PFSK-1 (cell line): ENCODE measurements around the gene PTCHD1.

Experiments
- FOXP2 ChIP-seq: optimal IDR thresholded peaks from 2 replicates; pipeline ENCODE3; 2011; ENCODE audit warnings: borderline replicate concordance, control low read depth, inconsistent platforms; ENCODE audit not compliant: insufficient read depth; ENCODE audit errors: extremely low read length, extremely low read depth
- POLR2AphosphoS5 ChIP-seq: IDR thresholded peaks from 2 replicates; pipeline ENCODE4 v1.6.1; 2012; ENCODE audit warnings: low read depth, mild to moderate bottlenecking, control low read depth, low read length, moderate library complexity
- REST ChIP-seq, 2 experiments: IDR thresholded peaks; 2 replicates each; pipeline versions ENCODE4 v1.6.1 to v1.8.0; 2011 to 2012; ENCODE audit warnings: low read depth in 2 of 2, low read length in 2 of 2, control low read depth in 1 of 2, inconsistent platforms in 1 of 2, mild to moderate bottlenecking in 1 of 2, moderate library complexity in 1 of 2; ENCODE audit not compliant: insufficient read depth in 1 of 2
- SIN3A ChIP-seq: IDR thresholded peaks from 2 replicates; pipeline ENCODE4 v1.6.1; 2012; ENCODE audit warnings: mild to moderate bottlenecking, low read length, moderate library complexity, borderline replicate concordance; ENCODE audit not compliant: insufficient read depth
- TAF1 ChIP-seq: IDR thresholded peaks from 2 replicates; pipeline ENCODE4 v1.6.1; 2012; ENCODE audit warnings: low read length, control low read depth, borderline replicate concordance; ENCODE audit not compliant: insufficient read depth

The PTCHD1 gene

GRCh38 chrX:23386726-23387125, 52.1 kb downstream of the PTCHD1 start:
- TF ChIP-seq POLR2AphosphoS5 (no peak), REST (IDR thresholded peaks at IDR 0.05; ENCODE audit: insufficient read depth in 1 of 2, low read depth in 2 of 2, low read length in 2 of 2) (no peak), TAF1 (no peak), SIN3A (no peak), FOXP2 (no peak)

DNA sequence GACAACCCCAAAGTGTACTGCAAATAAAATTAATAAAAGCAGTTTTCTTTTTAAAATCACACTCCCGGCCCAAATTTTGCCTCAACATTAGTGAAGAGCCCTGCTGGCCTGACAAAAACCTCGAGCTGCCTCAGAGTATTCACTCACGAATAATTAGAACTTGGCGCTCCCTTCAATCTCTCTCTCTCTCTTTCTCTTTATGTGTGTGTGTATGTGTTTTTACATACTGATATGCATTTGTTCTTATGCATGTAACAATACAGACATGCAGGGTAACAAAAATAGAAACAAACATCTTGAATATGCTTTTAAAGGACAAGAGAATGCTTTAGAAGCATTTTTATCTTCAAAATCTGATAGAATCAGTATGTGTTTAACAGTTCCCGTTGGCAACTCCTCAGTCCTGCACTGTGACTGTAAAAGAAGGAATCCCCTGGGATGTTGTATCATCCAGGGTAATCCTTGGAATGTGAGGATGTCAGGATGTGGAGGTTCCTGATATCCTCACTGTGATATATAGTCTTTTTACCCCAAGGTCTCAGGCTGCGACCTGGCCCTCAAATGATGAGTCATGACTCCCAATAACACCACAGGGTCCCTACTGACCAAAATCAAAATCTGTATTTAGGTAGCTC, 53.0 kb downstream of the PTCHD1 start:
- no peak for TF ChIP-seq TAF1
- no peak for TF ChIP-seq REST (IDR thresholded peaks at IDR 0.05; ENCODE audit: insufficient read depth in 1 of 2, low read depth in 2 of 2, low read length in 2 of 2)
- TF ChIP-seq SIN3A, result no peak
- no peak for TF ChIP-seq FOXP2
- TF ChIP-seq POLR2AphosphoS5, result no peak

DNA sequence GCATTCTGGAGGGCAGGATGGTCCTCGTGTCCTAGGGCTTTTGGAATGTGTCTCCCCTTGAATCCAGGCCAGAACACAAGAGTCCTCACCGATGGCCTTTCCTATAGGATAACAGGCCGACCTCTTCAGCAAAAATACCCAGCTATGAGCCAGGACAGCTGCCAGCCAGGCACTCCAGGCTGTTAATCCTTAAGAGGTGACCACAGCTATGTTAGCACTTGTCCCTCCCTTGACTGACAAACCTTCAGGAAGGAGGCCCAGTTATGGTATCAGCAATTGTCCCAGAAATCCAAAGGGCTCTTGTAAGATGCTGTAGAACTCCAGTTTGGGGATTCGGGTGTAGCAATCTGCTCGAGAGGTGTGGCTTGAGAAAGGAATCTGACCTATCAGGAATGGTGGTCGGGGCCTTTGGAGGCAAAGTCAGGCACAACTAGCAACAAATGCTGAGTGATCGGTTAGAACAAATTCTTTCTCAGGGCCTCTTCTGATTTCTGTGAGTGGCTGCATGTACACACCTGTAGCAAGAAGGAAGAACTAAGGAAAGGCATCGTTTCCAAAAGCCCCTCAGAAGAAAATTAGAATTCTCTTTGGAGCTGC, 54.6 kb downstream of the PTCHD1 start:
- TF ChIP-seq TAF1 (no peak), REST (IDR thresholded peaks at IDR 0.05; ENCODE audit: insufficient read depth in 1 of 2, low read depth in 2 of 2, low read length in 2 of 2) (no peak), FOXP2 (no peak), SIN3A (no peak), POLR2AphosphoS5 (no peak)

DNA sequence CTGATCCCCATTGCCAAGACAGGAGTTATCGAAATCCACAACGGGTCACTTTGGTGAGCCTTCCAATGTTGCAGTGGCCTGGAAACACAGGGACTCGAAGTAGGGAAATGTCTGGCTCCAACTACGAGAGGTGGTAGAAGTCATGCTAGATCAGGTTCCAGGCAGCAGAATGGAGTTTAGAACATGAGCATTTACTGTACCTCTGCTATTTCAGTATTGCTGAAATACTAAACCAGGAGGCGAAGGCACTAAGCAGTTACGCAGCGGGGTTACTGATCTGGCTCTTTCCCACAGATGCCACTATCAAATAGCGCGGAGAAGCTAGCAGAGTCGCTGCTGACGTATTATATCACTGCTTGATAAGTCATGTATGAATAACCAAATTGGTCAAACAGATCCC, 56.3 kb downstream of the PTCHD1 start:
- TF ChIP-seq SIN3A (no peak), POLR2AphosphoS5 (no peak), TAF1 (no peak), FOXP2 (no peak), REST (IDR thresholded peaks at IDR 0.05; ENCODE audit: insufficient read depth in 1 of 2, low read depth in 2 of 2, low read length in 2 of 2) (no peak)

DNA sequence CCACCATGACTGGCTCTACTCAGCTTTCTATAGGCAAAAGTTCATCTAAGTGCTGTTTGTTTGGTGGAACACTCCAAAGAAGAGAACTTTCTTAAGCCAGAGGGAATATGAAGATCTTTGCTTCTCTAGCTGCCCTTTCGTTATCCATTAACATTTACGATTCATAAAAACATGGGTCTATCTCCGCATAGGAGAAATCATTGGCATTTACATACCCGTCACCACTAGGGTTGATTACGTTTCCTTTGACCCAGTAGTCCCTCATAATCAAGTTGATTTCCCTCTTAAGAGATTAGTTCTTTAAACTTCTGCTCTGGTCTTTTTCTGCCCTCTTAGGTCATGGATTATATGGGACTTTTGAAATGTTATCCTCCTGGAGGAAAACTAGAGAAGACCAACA, 57.5 kb downstream of the PTCHD1 start:
- no peak for TF ChIP-seq POLR2AphosphoS5
